Measurements from ENCODE around the gene ZDHHC17. TPM values are rescaled to one million over a fixed set of nuclear protein-coding genes. Genes with fewer than 3 reads are reported as not detected.

Gene ZDHHC17
- total and polyA plus RNA-seq, 4 donors = 5.4 to 52.2 (median 35.1) TPM

DNA sequence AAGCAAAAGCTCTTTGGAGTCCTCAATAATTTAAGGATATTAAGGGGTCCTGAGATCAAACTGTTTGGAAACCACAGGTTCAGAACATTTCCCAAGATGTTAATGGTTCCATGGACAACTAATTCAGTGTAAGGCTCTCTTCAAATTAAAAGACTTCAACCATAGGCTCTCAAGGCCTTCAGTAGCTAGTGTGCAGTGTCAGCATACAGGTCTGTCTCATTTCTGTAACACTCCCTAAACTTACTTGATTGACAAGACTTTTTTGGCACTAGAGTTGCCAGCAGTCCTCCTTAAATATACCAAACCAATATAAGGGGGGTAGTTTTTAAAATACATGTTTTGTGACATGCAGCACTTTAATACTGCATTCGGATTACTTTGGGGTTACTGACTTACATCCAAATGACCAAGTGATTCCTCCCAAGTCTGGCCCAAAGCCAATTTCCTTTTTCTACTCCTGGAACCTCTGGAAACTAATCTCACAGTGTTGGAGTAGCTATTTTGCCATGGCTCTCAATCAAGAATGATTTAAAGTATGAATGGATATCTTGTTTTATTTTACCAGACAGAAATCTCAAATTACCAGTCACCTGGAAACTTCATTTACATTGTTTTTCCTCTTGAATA lies 92.2 kb downstream of the ZDHHC17 start:
- ATAC-seq (ENCODE audit: low FRiP score) = no peak
- H3K36me3 ChIP-seq (ENCODE audit: control insufficient read depth in 1 of 2, insufficient read depth in 2 of 2, low read length in 1 of 2) = peaks cover 0 to 5% of the 10 kb centered on the region in 2 donors
- H3K9me3 ChIP-seq (ENCODE audit: control insufficient read depth, low read length) = peaks cover 2% of the 10 kb centered on the region
- 69 to 74% methylated on average over 1 of the region's 1 CpG for WGBS, 2 donors
- no peaks in the 10 kb centered on the region for H3K4me1 ChIP-seq (ENCODE audit: control insufficient read depth in 1 of 2, insufficient read depth in 2 of 2, low read length in 2 of 2)
- intact Hi-C loops (cut with DNase I) = no loop called here
- no peak for DNase-seq
- H3K27ac ChIP-seq (ENCODE audit: low read depth in 1 of 2, low read length in 2 of 2) = no peak overlapping the region
- H3K27me3 ChIP-seq (ENCODE audit: control insufficient read depth in 1 of 2, insufficient read depth in 2 of 2, low read length in 1 of 2) = no peaks in the 10 kb centered on the region
- H3K4me3 ChIP-seq (ENCODE audit: low read length in 2 of 2) = no peak overlapping the region

DNA sequence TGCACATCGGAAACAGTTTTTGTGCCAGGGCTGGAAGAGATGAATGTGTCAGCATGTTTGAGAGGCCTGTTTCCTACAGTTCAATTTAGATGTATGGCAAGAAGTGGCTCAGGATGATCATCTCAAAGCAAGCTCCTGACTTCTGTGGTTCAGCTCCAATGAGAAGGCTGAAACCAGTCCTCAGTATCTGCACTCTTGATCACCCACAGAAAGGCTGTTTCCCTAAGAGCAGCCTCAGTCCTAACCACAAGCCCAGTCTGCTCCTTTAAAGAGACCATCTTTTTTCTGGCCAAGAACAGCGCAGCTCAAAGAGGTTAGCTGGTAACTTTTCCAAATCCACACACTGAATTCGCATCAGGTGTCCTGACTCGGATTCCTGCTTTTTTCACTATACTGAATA lies 95.7 kb downstream of the ZDHHC17 start:
- intact Hi-C loops (cut with DNase I) = no loop called here
- Histone ChIP-seq H3K36me3 (ENCODE audit: control insufficient read depth in 1 of 2, insufficient read depth in 2 of 2, low read length in 1 of 2) (peaks cover 0 to 7% of the 10 kb centered on the region in 2 donors), H3K4me1 (ENCODE audit: control insufficient read depth in 1 of 2, insufficient read depth in 2 of 2, low read length in 2 of 2) (no peaks in the 10 kb centered on the region), H3K27me3 (ENCODE audit: control insufficient read depth in 1 of 2, insufficient read depth in 2 of 2, low read length in 1 of 2) (no peaks in the 10 kb centered on the region), H3K9me3 (ENCODE audit: control insufficient read depth, low read length) (peaks cover 2% of the 10 kb centered on the region), H3K4me3 (ENCODE audit: low read length in 2 of 2) (no peak overlapping the region), H3K27ac (ENCODE audit: low read depth in 1 of 2, low read length in 2 of 2) (peak overlapping the region in 1 of 2 donors; percentile 51)
- DNase-seq (no peak), ATAC-seq (ENCODE audit: low FRiP score) (no peak)
- 39 to 43% methylated on average over 4 of the region's 4 CpGs for WGBS, 2 donors

- Histone ChIP-seq H3K4me1 (ENCODE audit: control insufficient read depth in 1 of 2, insufficient read depth in 2 of 2, low read length in 2 of 2) (no peaks in the 10 kb centered on the region), H3K27me3 (ENCODE audit: control insufficient read depth in 1 of 2, insufficient read depth in 2 of 2, low read length in 1 of 2) (no peaks in the 10 kb centered on the region), H3K9me3 (ENCODE audit: control insufficient read depth, low read length) (peaks cover 2% of the 10 kb centered on the region), H3K27ac (ENCODE audit: low read depth in 1 of 2, low read length in 2 of 2) (peak overlapping the region; percentile 25 to 76), H3K36me3 (ENCODE audit: control insufficient read depth in 1 of 2, insufficient read depth in 2 of 2, low read length in 1 of 2) (peaks cover 0 to 7% of the 10 kb centered on the region in 2 donors), H3K4me3 (ENCODE audit: low read length in 2 of 2) (no peak overlapping the region)
- WGBS, 2 donors = 30 to 40% methylated on average over 3 of the region's 3 CpGs
- ATAC-seq (ENCODE audit: low FRiP score) (no peak), DNase-seq (no peak)
- intact Hi-C loops (cut with DNase I) = no loop called here
Observed at GRCh38 chr12:76860256-76860655, 96.3 kb downstream of the ZDHHC17 start.

DNA sequence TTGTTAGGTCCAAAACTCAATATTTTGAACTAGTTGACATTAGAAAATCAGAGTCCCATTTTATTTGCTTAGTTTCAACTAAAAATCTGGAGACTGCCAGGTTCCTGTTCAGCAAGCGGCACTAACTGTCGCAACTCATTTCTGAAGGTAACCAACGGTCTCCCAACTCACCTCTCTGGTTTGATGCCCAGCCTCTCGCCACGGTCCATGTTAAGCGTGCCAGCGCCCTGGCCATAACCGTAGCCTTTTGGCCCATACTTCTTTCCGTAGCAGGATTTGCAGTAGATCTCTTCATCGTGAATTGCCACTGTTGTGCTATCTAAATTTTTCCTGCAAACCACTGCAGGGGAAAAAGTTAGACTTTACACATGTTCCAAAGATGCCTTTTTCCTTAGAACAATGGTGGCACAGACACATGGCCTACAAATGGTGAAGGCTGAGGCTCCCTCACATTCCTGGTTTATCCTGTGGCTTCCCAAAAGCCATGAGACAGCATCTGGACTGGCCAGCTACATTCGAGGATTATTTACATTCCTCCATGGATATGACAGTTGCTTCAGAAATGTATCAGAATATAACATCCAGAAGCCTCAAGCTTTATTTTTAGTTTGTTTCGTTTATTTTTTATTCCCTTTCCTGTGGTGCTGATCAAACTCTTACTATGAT lies 99.2 kb downstream of the ZDHHC17 start:
- Histone ChIP-seq H3K4me3 (ENCODE audit: low read length in 2 of 2) (no peak overlapping the region), H3K27ac (ENCODE audit: low read depth in 1 of 2, low read length in 2 of 2) (no peak overlapping the region), H3K4me1 (ENCODE audit: control insufficient read depth in 1 of 2, insufficient read depth in 2 of 2, low read length in 2 of 2) (no peaks in the 10 kb centered on the region), H3K36me3 (ENCODE audit: control insufficient read depth in 1 of 2, insufficient read depth in 2 of 2, low read length in 1 of 2) (peaks cover 0 to 5% of the 10 kb centered on the region in 2 donors), H3K27me3 (ENCODE audit: control insufficient read depth in 1 of 2, insufficient read depth in 2 of 2, low read length in 1 of 2) (no peaks in the 10 kb centered on the region), H3K9me3 (ENCODE audit: control insufficient read depth, low read length) (no peaks in the 10 kb centered on the region)
- WGBS, 2 donors = 82 to 84% methylated on average over 12 of the region's 12 CpGs
- DNase-seq (no peak), ATAC-seq (ENCODE audit: low FRiP score) (no peak)
- intact Hi-C loops (cut with DNase I) = no loop called here

DNA sequence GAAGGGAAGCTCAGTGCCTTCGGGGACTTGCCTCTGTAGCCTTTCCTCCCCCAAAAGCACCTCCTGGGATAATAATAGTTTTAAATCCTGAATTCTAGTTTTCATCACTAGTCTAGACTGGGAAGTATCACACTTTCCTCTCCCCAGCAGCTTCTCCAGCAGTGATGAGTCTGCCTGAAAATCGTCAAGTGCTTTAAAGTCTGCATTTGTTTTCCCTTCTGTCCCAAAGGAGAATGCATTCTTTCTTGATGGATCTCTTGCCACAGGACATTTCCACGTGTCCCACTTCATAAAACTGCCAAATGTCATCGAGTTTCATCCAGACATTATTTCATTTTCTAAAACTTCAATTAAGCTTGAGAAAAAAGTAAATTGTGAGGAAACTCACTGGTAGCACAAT lies 99.9 kb downstream of the ZDHHC17 start:
- 23 to 29% methylated on average over 4 of the region's 4 CpGs for WGBS, 2 donors
- Histone ChIP-seq H3K27ac (ENCODE audit: low read depth in 1 of 2, low read length in 2 of 2) (peak overlapping the region in 1 of 2 donors; percentile 3), H3K36me3 (ENCODE audit: control insufficient read depth in 1 of 2, insufficient read depth in 2 of 2, low read length in 1 of 2) (peaks cover 0 to 5% of the 10 kb centered on the region in 2 donors), H3K9me3 (ENCODE audit: control insufficient read depth, low read length) (no peaks in the 10 kb centered on the region), H3K4me3 (ENCODE audit: low read length in 2 of 2) (no peak overlapping the region), H3K4me1 (ENCODE audit: control insufficient read depth in 1 of 2, insufficient read depth in 2 of 2, low read length in 2 of 2) (no peaks in the 10 kb centered on the region), H3K27me3 (ENCODE audit: control insufficient read depth in 1 of 2, insufficient read depth in 2 of 2, low read length in 1 of 2) (no peaks in the 10 kb centered on the region)
- intact Hi-C loops (cut with DNase I) = no loop called here
- DNase-seq = no peak
- no peak for ATAC-seq (ENCODE audit: low FRiP score)

GRCh38 chr12:76864791-76865400 lies 101.0 kb downstream of the ZDHHC17 start:
- H3K4me3 ChIP-seq (ENCODE audit: low read length in 2 of 2) = no peak overlapping the region
- H3K4me1 ChIP-seq (ENCODE audit: control insufficient read depth in 1 of 2, insufficient read depth in 2 of 2, low read length in 2 of 2) = peaks cover 0 to 5% of the 10 kb centered on the region in 2 donors
- H3K27me3 ChIP-seq (ENCODE audit: control insufficient read depth in 1 of 2, insufficient read depth in 2 of 2, low read length in 1 of 2) = no peaks in the 10 kb centered on the region
- ATAC-seq (ENCODE audit: low FRiP score) = no peak
- no peaks in the 10 kb centered on the region for H3K9me3 ChIP-seq (ENCODE audit: control insufficient read depth, low read length)
- peaks cover 0 to 2% of the 10 kb centered on the region in 2 donors for H3K36me3 ChIP-seq (ENCODE audit: control insufficient read depth in 1 of 2, insufficient read depth in 2 of 2, low read length in 1 of 2)
- intact Hi-C loops (cut with DNase I) = no loop called here
- DNase-seq = no peak
- H3K27ac ChIP-seq (ENCODE audit: low read depth in 1 of 2, low read length in 2 of 2) = peak overlapping the region in 1 of 2 donors; percentile 37
- WGBS, 2 donors = 15 to 22% methylated on average over 2 of the region's 2 CpGs

DNA sequence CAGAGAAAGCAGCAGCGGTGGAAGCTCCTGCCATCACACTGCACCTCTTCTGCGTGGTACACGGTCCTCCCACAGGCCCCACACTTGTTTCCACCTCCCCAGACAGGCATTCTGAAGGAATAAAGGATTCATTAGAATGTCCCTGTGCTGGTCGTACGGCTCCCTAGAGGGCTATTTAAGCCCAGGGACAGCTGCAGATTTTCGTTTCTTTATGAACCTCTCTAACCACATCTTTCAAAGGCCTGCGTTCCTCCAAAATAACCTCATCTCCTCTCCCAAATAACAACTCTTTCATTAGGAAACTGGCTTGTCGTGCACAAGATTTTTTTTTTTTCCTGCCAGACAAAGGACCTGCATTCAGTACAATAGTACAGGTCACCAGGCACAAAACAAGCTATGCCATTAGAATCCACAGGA lies 102.2 kb downstream of the ZDHHC17 start:
- ATAC-seq (ENCODE audit: low FRiP score) (no peak), DNase-seq (no peak)
- intact Hi-C loops (cut with DNase I) = no loop called here
- H3K4me1 ChIP-seq (ENCODE audit: control insufficient read depth in 1 of 2, insufficient read depth in 2 of 2, low read length in 2 of 2) = peaks cover 0 to 5% of the 10 kb centered on the region in 2 donors
- no peaks in the 10 kb centered on the region for H3K27me3 ChIP-seq (ENCODE audit: control insufficient read depth in 1 of 2, insufficient read depth in 2 of 2, low read length in 1 of 2)
- H3K4me3 ChIP-seq (ENCODE audit: low read length in 2 of 2) = no peak overlapping the region
- H3K36me3 ChIP-seq (ENCODE audit: control insufficient read depth in 1 of 2, insufficient read depth in 2 of 2, low read length in 1 of 2) = peaks cover 0 to 2% of the 10 kb centered on the region in 2 donors
- 32 to 41% methylated on average over 8 of the region's 8 CpGs for WGBS, 2 donors
- H3K27ac ChIP-seq (ENCODE audit: low read depth in 1 of 2, low read length in 2 of 2) = peak overlapping the region in 1 of 2 donors; percentile 6
- H3K9me3 ChIP-seq (ENCODE audit: control insufficient read depth, low read length) = no peaks in the 10 kb centered on the region

- no peaks in the 10 kb centered on the region for H3K36me3 ChIP-seq (ENCODE audit: control insufficient read depth in 1 of 2, insufficient read depth in 2 of 2, low read length in 1 of 2)
- 51 to 56% methylated on average over 8 of the region's 8 CpGs for WGBS, 2 donors
- peaks cover 0 to 5% of the 10 kb centered on the region in 2 donors for H3K4me1 ChIP-seq (ENCODE audit: control insufficient read depth in 1 of 2, insufficient read depth in 2 of 2, low read length in 2 of 2)
- ATAC-seq (ENCODE audit: low FRiP score) (no peak), DNase-seq (no peak)
- H3K9me3 ChIP-seq (ENCODE audit: control insufficient read depth, low read length) = no peaks in the 10 kb centered on the region
- H3K27ac ChIP-seq (ENCODE audit: low read depth in 1 of 2, low read length in 2 of 2) = peak overlapping the region in 1 of 2 donors; percentile 32
- no peaks in the 10 kb centered on the region for H3K27me3 ChIP-seq (ENCODE audit: control insufficient read depth in 1 of 2, insufficient read depth in 2 of 2, low read length in 1 of 2)
- H3K4me3 ChIP-seq (ENCODE audit: low read length in 2 of 2) = no peak overlapping the region
- intact Hi-C loops (cut with DNase I) = no loop called here
Observed at GRCh38 chr12:76866726-76867125, 102.8 kb downstream of the ZDHHC17 start.
